ENCODE data around the gene MKX. TPM values are rescaled to one million over a fixed set of nuclear protein-coding genes. Genes with fewer than 3 reads are reported as not detected.

MKX gene
- total RNA-seq, 1 experiment from 2014 or later, result 1.5 TPM

- CTCF ChIA-PET, result interaction anchor here (0.6 kb wide), 3 partner anchors 19 to 345 kb away, joined by 3 to 4 read pairs (median 3); no protein-coding TSS in a partner anchor
- Mint-ChIP-seq H3K27ac (ENCODE audit: unreplicated experiment) (no peak overlapping the region), H3K36me3 (ENCODE audit: insufficient read depth, unreplicated experiment) (no peaks in the 10 kb centered on the region), H3K4me1 (ENCODE audit: low read depth, unreplicated experiment) (no peaks in the 10 kb centered on the region), H3K4me3 (ENCODE audit: low read depth, unreplicated experiment) (no peak overlapping the region), H3K27me3 (ENCODE audit: unreplicated experiment) (no peaks in the 10 kb centered on the region), H3K9me3 (ENCODE audit: low read depth, unreplicated experiment) (no peaks in the 10 kb centered on the region)
- DNase-seq, result no peak
- intact Hi-C loops (cut with micrococcal nuclease; ENCODE audit: unreplicated experiment), result no loop called here
- BruUV-seq (replicated peaks), result no TSS peak
- TF ChIP-seq CTCF (IDR thresholded peaks at IDR 0.05; ENCODE audit: unreplicated experiment), result no peak
Observed at GRCh38 chr10:27679369-27679912, 66.2 kb downstream of the MKX start.

DNA sequence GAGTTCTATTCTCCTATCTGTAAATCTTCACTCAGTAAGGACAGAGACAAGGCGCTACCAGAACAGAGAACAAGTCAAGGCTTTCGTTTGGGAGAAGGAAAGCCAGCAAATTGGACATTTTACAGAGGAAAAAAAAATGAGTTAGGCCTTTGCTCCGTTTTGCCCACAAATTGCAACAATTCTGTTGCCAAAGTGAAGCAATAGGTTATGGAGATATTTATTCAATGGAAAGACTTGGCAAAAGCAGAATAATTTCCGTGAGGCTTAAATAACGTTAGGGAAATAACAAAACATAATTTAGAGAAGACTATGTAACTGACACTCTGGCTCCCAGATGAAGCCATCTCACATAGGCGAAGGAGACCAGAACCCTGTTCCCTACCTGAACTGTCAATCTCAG lies 67.5 kb downstream of the MKX start:
- no peak overlapping the region for H3K4me3 Mint-ChIP-seq (ENCODE audit: low read depth, unreplicated experiment)
- no peaks in the 10 kb centered on the region for H3K27me3 Mint-ChIP-seq (ENCODE audit: unreplicated experiment)
- intact Hi-C loops (cut with micrococcal nuclease; ENCODE audit: unreplicated experiment), result no loop called here
- DNase-seq, result no peak
- H3K4me1 Mint-ChIP-seq (ENCODE audit: low read depth, unreplicated experiment), result no peaks in the 10 kb centered on the region
- H3K27ac Mint-ChIP-seq (ENCODE audit: unreplicated experiment), result no peak overlapping the region
- no peaks in the 10 kb centered on the region for H3K9me3 Mint-ChIP-seq (ENCODE audit: low read depth, unreplicated experiment)
- no peak for TF ChIP-seq CTCF (IDR thresholded peaks at IDR 0.05; ENCODE audit: unreplicated experiment)
- no TSS peak for BruUV-seq (replicated peaks)
- CTCF ChIA-PET, result no interaction called here
- no peaks in the 10 kb centered on the region for H3K36me3 Mint-ChIP-seq (ENCODE audit: insufficient read depth, unreplicated experiment)

GRCh38 chr10:27673065-27673464 lies 72.6 kb downstream of the MKX start:
- Mint-ChIP-seq H3K27me3 (ENCODE audit: unreplicated experiment) (no peaks in the 10 kb centered on the region), H3K9me3 (ENCODE audit: low read depth, unreplicated experiment) (no peaks in the 10 kb centered on the region), H3K36me3 (ENCODE audit: insufficient read depth, unreplicated experiment) (no peaks in the 10 kb centered on the region), H3K27ac (ENCODE audit: unreplicated experiment) (no peak overlapping the region), H3K4me1 (ENCODE audit: low read depth, unreplicated experiment) (no peaks in the 10 kb centered on the region), H3K4me3 (ENCODE audit: low read depth, unreplicated experiment) (no peak overlapping the region)
- no TSS peak for BruUV-seq (replicated peaks)
- intact Hi-C loops (cut with micrococcal nuclease; ENCODE audit: unreplicated experiment), result no loop called here
- no peak for DNase-seq
- TF ChIP-seq CTCF (IDR thresholded peaks at IDR 0.05; ENCODE audit: unreplicated experiment), result no peak
- CTCF ChIA-PET, result no interaction called here

- Mint-ChIP-seq H3K27ac (ENCODE audit: unreplicated experiment) (no peak overlapping the region), H3K4me3 (ENCODE audit: low read depth, unreplicated experiment) (no peak overlapping the region), H3K4me1 (ENCODE audit: low read depth, unreplicated experiment) (no peaks in the 10 kb centered on the region), H3K27me3 (ENCODE audit: unreplicated experiment) (no peaks in the 10 kb centered on the region), H3K9me3 (ENCODE audit: low read depth, unreplicated experiment) (no peaks in the 10 kb centered on the region), H3K36me3 (ENCODE audit: insufficient read depth, unreplicated experiment) (no peaks in the 10 kb centered on the region)
- no TSS peak for BruUV-seq (replicated peaks)
- CTCF ChIA-PET, result no interaction called here
- intact Hi-C loops (cut with micrococcal nuclease; ENCODE audit: unreplicated experiment), result no loop called here
- no peak for DNase-seq
- TF ChIP-seq CTCF (IDR thresholded peaks at IDR 0.05; ENCODE audit: unreplicated experiment), result no peak
Observed at GRCh38 chr10:27671821-27672220, 73.8 kb downstream of the MKX start.

Data from Calu3 (cell line).